Kidney glomerular epithelial cell (primary cell): Measurements from ENCODE around the gene PPP1R14C.
A peak's percentile ranks its signal among the peaks of the same experiment; 100 is the strongest.
"Not testable (repeated sequence)": the region's sequence is repeated elsewhere in the genome, so short reads cannot be mapped to it uniquely, and the experiment has no call there.

Source experiments
- DNase-seq: peaks from one replicate; lab custom pipeline; 2025; lab: John Stamatoyannopoulos, UW

PPP1R14C gene

GRCh38 chr6:150220634-150221551 lies 78.0 kb downstream of the PPP1R14C start:
- no peak for DNase-seq

- DNase-seq, result no peak
Measured at GRCh38 chr6:150224820-150225219, 82.0 kb downstream of the PPP1R14C start.

GRCh38 chr6:150227281-150227680 lies 84.4 kb downstream of the PPP1R14C start:
- no peak for DNase-seq

- peak; percentile 47 for DNase-seq
Measured at GRCh38 chr6:150228072-150228733, 85.4 kb downstream of the PPP1R14C start.

- DNase-seq, result peak; percentile 43
Measured at GRCh38 chr6:150229436-150230163, 86.8 kb downstream of the PPP1R14C start.

- no peak for DNase-seq
Measured at GRCh38 chr6:150230164-150230561, 87.3 kb downstream of the PPP1R14C start.

GRCh38 chr6:150230832-150231524 lies 88.1 kb downstream of the PPP1R14C start:
- no peak for DNase-seq

- peak; percentile 55 for DNase-seq
Measured at GRCh38 chr6:150231525-150231850, 88.6 kb downstream of the PPP1R14C start.

- DNase-seq, result no peak
Measured at GRCh38 chr6:150233843-150234269, 91.0 kb downstream of the PPP1R14C start.

GRCh38 chr6:150235218-150235617 lies 92.4 kb downstream of the PPP1R14C start:
- no peak for DNase-seq

GRCh38 chr6:150236114-150236513 lies 93.3 kb downstream of the PPP1R14C start:
- no peak for DNase-seq

- DNase-seq, result no peak
Measured at GRCh38 chr6:150236544-150236943, 93.7 kb downstream of the PPP1R14C start.

- DNase-seq, result no peak
Measured at GRCh38 chr6:150237626-150238025, 94.8 kb downstream of the PPP1R14C start.

GRCh38 chr6:150238336-150238741 lies 95.5 kb downstream of the PPP1R14C start:
- DNase-seq, result peak; percentile 28

GRCh38 chr6:150238846-150239407 lies 96.1 kb downstream of the PPP1R14C start:
- DNase-seq, result no peak

- not testable (repeated sequence) for DNase-seq
Measured at GRCh38 chr6:150241756-150242155, 98.9 kb downstream of the PPP1R14C start.

- no peak for DNase-seq
Measured at GRCh38 chr6:150243620-150244314, 100.9 kb downstream of the PPP1R14C start.

- DNase-seq, result no peak
Measured at GRCh38 chr6:150245148-150245935, 102.5 kb downstream of the PPP1R14C start.

- DNase-seq, result no peak
Measured at GRCh38 chr6:150247803-150248202, 105.0 kb downstream of the PPP1R14C start.

- no peak for DNase-seq
Measured at GRCh38 chr6:150248300-150248699, 105.5 kb downstream of the PPP1R14C start.
